Smooth muscle cell of the brain vasculature (primary cell): ENCODE measurements around the gene HPGDS.
"Not testable (repeated sequence)": the region's sequence is repeated elsewhere in the genome, so short reads cannot be mapped to it uniquely, and the experiment has no call there.

ENCODE experiments used
- DNase-seq: peaks from one replicate; pipeline ENCODE4 v3.0.0-alpha.2; 2012; ENCODE audit warnings: low read depth, low spot score

Gene HPGDS

DNA sequence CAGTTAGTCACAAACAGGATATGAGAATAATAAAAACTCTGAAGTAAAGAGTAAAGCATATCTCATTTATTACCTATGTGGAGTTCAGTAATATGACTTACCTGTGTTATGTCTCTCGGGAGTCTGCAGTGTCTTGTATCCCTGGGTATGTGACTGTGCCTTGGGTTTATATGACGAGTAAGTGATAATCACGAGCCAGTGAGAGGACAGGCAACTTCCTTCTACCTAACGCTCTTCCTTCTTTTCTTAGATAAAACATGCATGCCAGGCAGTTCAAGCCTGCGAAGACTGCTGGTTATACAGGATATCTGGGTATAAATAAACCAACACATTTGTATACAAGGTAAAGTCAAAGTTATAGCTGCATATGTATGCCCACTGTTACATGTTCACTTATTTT is at the start of gene HPGDS:
HPGDS (minus strand) TSS at position 143 of the 400 bp plus-strand sequence. CDS start 8,207 bp downstream, outside the sequence.
- no peak for DNase-seq

DNA sequence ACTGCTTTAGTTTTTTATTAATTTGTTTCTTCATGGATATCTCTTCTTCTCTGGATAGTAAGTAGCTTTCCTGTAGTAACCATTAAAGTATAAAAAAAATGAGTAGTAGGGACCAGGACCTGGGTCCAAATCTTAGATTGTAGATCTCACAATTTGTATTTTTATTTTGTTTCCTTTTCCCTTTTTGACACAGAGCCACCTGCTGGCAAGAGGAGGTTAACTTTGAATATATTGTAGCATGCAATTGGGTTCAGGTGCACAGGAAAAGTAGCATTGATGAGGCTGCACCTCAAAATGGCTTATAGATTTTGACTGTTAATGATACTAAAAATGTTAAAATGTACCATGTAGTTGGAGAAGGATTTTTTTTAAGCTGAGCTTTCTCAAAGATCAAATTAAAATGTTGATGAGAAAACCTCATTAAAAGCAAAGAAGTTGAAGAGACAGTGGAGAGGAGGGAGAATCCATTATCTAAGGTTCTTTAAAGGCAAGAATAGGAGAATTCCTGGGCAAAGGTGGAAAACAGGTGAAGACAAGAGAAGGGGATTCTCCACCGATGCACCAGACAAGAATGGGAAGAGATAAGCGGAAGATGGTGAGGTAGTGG is 48.3 kb upstream of the HPGDS start:
- no peak for DNase-seq

DNA sequence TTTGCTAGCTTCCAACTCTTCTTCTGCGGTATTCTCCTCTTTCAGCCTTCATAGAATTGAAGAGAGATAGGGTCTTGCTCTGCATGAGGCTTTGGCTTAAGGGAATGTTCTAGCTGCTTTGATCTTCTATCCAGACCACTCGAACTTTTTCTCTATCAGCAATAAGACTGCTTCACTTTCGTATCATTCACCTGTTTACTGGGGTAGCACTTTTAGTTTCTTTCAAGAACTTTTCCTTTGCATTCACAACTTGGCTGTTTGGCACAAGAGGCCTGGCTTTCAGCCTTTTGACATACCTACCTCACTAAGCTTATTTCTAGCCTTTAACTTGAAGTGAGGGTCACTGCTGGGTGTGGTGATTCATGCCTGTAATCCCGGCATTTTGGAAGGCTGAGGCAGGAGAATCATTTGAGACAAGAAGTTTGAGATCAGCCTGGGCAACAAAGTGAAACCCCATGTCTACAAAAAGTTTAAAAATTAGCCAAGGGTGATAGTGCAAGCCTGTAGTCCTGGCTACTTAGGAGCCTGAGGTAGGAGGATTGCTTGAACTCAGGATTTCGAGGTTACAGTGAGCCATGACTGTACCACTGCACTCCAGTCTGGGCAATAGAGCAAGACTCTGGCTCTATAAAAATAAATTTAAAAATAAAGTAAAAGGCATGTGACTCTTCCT is 47.1 kb upstream of the HPGDS start:
- DNase-seq = no peak

DNA sequence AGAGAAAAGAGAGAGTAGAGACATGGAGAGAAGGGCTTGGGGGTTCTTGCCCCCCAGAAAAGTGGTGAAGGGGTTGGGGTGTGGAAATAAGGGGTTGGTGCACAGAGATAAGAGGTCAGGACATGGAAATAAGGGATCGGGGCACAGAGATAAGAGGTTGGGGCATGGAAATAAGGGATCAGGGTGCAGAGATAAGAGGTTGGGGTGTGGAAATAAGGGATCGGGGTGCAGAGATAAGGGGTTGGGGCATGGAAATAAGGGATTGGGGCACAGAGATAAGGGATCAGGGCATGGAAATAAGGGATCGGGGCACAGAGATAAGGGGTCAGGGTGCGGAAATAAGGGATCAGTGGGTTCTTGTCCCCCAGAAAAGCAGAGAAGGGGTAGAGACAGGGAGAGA is 45.3 kb upstream of the HPGDS start:
- not testable (repeated sequence) for DNase-seq

DNA sequence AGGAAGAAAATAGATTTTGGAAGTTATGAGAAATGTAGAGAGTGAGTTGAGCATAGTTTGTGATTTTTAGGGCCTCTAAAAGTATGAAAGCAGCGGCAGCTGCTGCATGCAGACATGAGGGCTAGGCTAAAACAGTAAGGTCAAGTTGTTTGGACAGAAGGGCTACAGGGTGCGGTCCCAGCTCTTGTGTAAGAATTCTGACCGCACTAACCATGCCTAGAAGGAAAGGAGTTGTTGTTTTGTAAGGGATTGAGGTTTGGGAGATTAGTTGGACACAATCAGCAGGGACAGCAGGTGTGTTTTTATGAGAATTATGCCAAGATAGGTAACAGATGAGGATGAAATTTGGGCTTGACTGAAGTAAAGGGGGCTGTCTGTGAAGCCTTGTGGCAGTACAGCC is 42.8 kb upstream of the HPGDS start:
- DNase-seq = not testable (repeated sequence)

DNA sequence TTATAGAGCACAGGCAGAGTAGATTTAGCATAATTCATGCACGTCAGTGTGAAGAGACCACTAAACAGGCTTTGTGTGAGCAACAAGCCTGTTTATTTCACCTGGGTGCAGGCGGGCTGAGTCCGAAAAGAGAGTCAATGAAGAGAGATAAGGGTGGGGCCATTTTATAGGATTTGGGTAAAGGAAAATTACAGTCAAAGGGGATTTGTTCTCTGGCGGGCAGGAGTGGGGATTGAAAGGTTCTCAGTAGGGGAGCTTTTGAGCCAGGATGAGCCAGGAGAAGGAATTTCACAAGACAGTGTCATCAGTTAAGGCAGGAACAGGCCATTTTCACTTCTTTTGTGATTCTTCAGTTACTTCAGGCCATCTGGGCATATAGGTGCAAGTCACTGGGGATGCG is 40.3 kb upstream of the HPGDS start:
- not testable (repeated sequence) for DNase-seq

DNA sequence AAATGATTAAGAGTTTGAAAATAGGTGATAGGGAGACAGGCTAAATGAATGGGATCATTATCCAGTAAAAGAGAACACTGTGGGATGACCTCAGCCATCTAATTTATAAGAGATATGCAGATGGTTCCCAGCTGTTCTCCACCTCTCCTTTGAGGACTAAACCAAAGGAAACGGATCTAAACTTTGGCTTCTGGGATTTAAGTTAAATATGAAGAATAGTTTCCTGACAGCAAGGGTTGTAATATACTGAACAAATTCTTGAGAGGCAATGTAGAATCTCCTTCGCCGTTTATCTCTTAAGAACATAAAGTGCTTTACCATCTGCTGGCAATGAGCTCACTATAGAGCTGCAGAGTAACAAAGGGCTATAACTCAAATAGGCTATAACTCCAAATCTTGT is 35.4 kb upstream of the HPGDS start:
- no peak for DNase-seq

DNA sequence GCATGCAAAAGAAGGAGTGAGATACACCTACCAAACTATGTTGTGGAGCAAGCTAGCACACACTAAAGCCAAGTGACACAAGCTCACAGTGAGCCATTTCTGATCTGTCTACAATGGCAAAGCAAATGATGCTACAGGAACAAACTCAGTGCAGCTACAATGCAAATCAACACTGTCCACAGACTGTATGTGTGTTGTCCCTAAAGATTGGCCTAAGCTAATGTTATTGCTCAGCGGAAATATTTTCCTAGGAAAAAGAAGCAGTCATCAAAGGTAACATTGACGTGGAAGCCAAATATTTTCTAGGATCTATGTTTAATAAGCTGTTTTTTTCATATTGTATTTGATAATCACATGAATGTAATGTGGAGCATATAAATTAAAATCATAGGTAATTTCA is 34.7 kb upstream of the HPGDS start:
- no peak for DNase-seq

GRCh38 chr4:94375364-94375763 is 32.7 kb upstream of the HPGDS start:
- no peak for DNase-seq

GRCh38 chr4:94373752-94374151 is 31.1 kb upstream of the HPGDS start:
- DNase-seq = no peak

- DNase-seq = no peak
These were observed 30.4 kb upstream of the HPGDS start for GRCh38 chr4:94372991-94373390.

- no peak for DNase-seq
These were observed 29.8 kb upstream of the HPGDS start for GRCh38 chr4:94372228-94372978.

DNA sequence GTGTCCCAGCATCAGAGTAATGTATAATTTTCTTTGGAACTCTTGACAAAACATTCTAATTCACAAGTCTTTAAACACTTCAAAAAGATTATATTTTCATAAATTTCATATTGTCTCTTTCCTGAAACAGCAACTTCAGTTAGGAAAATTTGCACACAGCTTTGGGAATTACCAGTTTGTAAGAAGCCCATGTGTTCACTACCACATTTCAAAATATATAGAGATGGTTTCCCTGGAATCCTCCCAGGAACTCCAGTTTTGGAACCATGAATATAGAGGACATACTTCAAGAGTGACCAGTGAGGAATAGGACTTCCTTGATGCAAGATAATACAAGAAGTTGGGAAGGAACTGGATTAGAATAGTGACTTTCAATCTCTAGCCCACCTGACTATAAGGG is 28.7 kb upstream of the HPGDS start:
- no peak for DNase-seq

- no peak for DNase-seq
These were observed 28.1 kb upstream of the HPGDS start for GRCh38 chr4:94370533-94371254.

DNA sequence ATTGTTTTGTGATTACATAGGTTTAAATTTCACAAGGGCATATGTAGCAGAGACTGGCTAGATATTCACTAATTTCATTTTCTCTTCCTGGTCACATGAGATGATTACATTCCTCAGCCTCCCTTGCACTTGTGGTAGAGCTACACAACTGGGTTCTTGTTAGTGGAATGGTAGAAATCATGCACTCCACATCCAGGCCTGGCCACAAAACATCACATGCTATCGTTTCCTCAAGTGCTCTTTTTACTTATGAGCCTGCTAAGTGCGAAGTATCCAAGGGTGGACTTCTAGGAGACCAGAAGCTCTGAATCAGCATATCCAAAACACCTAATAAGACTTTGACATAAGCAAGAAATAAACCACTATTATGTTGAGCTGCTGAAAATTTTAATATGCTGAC is 26.4 kb upstream of the HPGDS start:
- DNase-seq = no peak

GRCh38 chr4:94368459-94368858 is 25.8 kb upstream of the HPGDS start:
- no peak for DNase-seq

- no peak for DNase-seq
These were observed 22.7 kb upstream of the HPGDS start for GRCh38 chr4:94365304-94365703.

- no peak for DNase-seq
These were observed 21.9 kb upstream of the HPGDS start for GRCh38 chr4:94364527-94364926.

DNA sequence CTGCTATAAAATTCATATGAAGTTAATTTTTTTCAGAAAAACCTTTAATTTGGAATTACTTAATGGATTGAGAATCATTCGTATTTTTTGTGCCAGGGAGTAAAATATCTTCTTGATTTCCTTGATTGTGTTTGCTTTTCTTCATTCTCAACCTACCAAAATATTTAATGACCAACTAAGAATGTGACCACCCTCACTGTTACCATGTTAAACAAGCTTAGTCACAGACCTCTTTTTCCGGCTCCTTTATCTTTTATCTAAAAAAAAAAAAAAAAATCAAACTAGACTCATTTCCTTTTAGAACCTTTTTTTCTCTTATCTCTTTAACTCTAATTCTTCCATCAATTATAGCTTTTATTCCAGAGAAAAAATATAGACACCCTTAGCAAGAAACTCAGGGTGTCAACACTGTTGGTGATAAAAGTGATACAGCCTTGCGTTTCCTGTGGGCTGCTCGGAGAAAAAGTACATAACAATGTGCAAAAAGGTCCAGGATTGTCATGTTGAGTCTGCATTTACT is 20.6 kb upstream of the HPGDS start:
- no peak for DNase-seq

DNA sequence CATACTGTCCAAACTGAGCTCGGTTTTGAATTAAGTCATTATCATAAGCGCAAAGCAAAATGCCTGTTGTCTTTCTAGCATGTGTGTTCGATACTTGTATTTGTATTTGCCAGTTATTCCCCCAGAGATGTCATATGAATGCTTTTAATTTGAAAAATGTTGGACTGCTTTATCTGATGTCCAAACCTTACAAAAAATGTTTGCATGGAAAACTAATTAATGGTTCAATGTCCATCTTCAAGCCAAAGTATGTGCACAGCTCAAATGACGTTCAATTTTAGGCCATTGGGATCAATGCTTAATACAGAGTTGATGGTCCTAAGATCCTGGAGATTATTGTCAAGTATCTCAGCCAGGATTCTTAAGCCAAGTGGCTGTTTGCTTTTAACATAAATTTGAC is 17.2 kb upstream of the HPGDS start:
- DNase-seq = no peak

DNA sequence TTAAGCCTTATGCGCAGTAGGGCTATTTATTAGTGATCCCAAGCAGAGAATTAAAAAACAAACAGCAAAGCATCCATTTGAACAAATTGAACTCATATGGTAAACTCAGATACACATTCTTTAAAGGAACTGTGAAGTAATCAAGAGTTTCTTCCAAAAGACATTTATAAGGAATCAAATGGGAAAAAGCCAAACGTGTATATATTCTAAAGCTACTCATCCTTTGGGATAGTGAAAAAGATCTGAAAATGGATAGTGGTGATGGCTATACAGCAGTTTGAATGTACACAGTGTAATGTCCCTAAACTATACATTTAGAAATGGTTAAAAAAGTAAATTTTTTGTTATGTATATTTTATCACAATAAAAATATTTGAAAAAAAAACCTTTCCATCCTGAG is 16.6 kb upstream of the HPGDS start:
- no peak for DNase-seq

DNA sequence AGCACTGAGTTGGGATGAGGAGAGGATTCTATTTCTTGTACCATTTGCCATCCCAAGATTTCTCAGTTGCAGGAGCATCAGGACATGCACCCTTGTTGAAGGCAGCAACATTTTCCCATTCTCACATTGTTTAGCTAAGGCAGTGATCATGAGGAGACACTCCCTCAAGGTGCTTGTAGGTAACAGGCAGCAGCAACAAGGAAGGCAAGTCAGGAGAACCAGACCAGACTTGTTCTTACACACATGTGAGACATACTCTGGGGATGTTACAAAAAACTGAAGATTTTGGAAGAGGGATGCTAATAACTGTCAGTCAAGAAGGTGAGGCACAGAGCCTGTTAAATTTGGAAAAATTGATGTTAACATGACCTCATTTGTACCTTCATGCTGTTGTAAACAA is 15.5 kb upstream of the HPGDS start:
- no peak for DNase-seq
